Spinal cord (tissue), 10 donors: ENCODE data around the gene HIBCH. TPM values are rescaled to one million over a fixed set of nuclear protein-coding genes. Genes with fewer than 3 reads are reported as not detected.
"Not testable (repeated sequence)": the region's sequence is repeated elsewhere in the genome, so short reads cannot be mapped to it uniquely, and the experiment has no call there.

ENCODE experiments used
- DNase-seq, 6 donors: peaks; one replicate each; pipeline versions ENCODE4 v3.0.0 to v3.0.0-alpha.2; 2013 to 2015; ENCODE audit warnings: low spot score in 6 of 6, low read depth in 4 of 6
- H3K27ac ChIP-seq: one replicate; pipeline ENCODE4 v1.5.1; 2013; ENCODE audit warnings: low read depth, low read length, control low read depth
- H3K27me3 ChIP-seq: one replicate; pipeline ENCODE4 v1.6.1; 2013; ENCODE audit warnings: low read length; ENCODE audit not compliant: control insufficient read depth, insufficient read depth
- H3K36me3 ChIP-seq: one replicate; pipeline ENCODE4 v1.6.1; 2013; ENCODE audit warnings: low read length; ENCODE audit not compliant: control insufficient read depth, insufficient read depth
- H3K4me1 ChIP-seq: one replicate; pipeline ENCODE4 v1.6.1; 2013; ENCODE audit warnings: low read length; ENCODE audit not compliant: control insufficient read depth, insufficient read depth
- H3K4me3 ChIP-seq: one replicate; pipeline ENCODE4 v1.5.1; 2013; ENCODE audit warnings: low read depth, low read length, control low read depth
- H3K9me3 ChIP-seq: one replicate; pipeline ENCODE4 v1.6.1; 2013; ENCODE audit warnings: low read length; ENCODE audit not compliant: control insufficient read depth, insufficient read depth
- WGBS: methylation state at CpG from one replicate; pipeline ENCODE4 v1.1.5; 2013; ENCODE audit warnings: missing lambda C conversion rate; ENCODE audit not compliant: insufficient coverage; 5-methylcytosine and 5-hydroxymethylcytosine counted together
- polyA plus RNA-seq, 2 donors: library from polyadenylated mRNA; unstranded; fragments of 120-200 nt; gene quantifications; one replicate each; pipeline ENCODE4 v1.2.1, GENCODE V29; 2013; ENCODE audit not compliant: insufficient read length in 2 of 2
- total RNA-seq, 2 donors: library from RNA; depleted of rRNA in 1 of 2; stranded (reverse); fragments of 120-200 nt in 1 of 2; fragments of >200 nt in 1 of 2; gene quantifications; one replicate each; pipeline versions ENCODE4 v1.2.3 to v1.2.4, GENCODE V29; 2013 to 2014
- donor health status: healthy.

The HIBCH gene
- total and polyA plus RNA-seq, 4 donors: 39.5 to 56.0 (median 48.8) TPM

DNA sequence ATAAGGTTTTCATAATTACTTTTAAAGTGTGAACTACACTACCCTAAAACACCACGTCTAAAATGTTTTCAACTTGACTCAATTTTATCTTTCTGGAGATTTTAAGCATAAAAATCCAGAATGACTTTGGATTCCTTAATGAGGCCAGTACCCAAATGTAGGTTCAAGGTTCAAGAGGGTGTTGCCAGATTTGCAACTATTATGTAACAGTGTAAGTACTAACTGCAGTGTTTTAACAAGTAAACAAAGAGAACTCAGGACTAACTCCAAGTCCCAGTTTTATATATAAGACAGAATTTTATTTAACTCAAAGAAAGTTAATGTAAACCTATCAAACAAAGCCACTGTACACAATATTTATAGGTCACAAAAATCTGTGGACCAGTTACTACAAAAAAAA is 5.7 kb downstream of the HIBCH start:
- Histone ChIP-seq H3K4me1 (peaks cover 9% of the 10 kb centered on the region), H3K27me3 (no peaks in the 10 kb centered on the region), H3K9me3 (no peaks in the 10 kb centered on the region), H3K27ac (no peak overlapping the region), H3K36me3 (peaks cover 3% of the 10 kb centered on the region), H3K4me3 (no peak overlapping the region)
- no peak for DNase-seq
- no CpG with 5 or more reads among the region's 1 CpG for WGBS

DNA sequence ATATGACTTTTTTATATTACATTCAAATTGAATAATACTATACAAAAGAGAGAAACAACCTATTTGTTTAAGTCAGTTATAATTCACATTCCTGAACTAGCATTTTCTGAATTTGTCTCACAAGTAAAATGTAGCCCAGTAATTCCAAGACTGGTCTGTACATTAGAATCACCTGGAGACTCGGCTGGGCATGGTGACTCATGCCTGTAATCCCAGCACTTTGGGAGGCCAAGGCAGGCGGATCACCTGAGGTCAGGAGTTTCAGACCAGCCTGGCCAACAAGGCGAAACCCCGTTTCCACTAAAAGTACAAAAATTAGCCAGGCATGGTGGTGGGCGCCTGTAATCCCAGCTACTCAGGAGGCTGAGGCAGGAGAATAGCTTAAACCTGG is 7.0 kb downstream of the HIBCH start:
- DNase-seq, H3K9me3 ChIP-seq: not testable (repeated sequence)

DNA sequence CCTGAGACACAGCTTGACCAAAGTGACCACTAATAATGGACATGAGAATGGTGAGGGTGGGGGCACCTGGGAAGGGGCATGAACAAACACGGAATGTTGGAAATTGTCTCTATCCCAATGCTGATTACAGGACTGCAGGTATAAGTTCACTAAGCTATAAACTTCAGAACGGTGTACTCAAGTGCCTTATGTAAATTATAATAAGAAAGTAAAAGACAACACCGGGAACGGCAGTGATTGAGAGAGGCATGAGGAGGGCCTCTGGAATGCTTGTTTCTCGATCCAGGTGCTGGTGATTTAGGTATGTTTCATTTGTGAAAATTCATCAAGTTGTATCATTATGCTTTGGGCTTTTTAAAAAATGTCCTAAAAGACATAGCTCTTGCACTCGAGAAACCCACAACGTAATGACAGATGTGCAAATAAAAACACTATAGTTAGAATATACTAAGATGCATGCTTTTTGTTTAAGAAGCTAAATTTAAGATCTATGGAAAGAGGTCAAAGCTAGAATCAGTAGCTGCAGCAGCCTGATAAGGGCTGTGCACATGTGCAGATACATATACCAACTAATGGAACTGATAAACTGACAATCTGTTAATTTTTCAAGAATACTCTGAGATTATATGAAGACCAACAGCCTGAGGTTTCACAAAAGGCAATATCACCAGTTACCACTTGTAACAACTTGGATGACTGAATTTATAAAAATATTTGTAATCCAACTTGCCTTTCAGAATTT is 7.6 kb downstream of the HIBCH start:
- Histone ChIP-seq H3K4me1 (no peaks in the 10 kb centered on the region), H3K4me3 (no peak overlapping the region), H3K27me3 (no peaks in the 10 kb centered on the region), H3K9me3 (no peaks in the 10 kb centered on the region), H3K27ac (no peak overlapping the region), H3K36me3 (peaks cover 3% of the 10 kb centered on the region)
- DNase-seq: no peak
- no CpG with 5 or more reads among the region's 7 CpGs for WGBS

More for the DNA sequence above, 7.0 kb downstream of the HIBCH start:
- not testable (repeated sequence) for H3K4me3 ChIP-seq, H3K4me1 ChIP-seq, H3K27me3 ChIP-seq, H3K36me3 ChIP-seq, H3K27ac ChIP-seq
- WGBS: 100% methylated on average over 2 of the region's 5 CpGs

DNA sequence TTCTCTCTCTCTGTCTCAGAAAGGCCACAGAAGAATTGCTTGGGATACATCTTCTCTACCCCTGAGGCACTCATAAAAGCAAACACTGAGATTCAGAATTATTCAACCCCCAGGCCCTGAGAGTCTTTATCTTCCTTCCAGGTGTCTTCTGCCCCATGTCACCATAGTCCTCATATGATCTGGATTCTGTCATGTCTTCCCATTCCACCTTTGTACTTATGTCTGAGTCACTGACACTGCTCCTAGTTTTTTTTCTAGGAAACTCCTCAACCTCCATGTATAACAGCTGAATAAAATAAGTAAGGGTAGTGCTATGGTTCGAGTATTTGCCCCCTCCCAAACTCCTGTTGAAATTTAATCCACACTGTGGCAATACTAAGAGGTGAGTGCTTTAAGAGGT is 11.6 kb downstream of the HIBCH start:
- peaks cover 3% of the 10 kb centered on the region for H3K36me3 ChIP-seq
- no peak for DNase-seq
- no peak overlapping the region for H3K4me3 ChIP-seq
- no peaks in the 10 kb centered on the region for H3K9me3 ChIP-seq
- no peak overlapping the region for H3K27ac ChIP-seq
- H3K27me3 ChIP-seq: no peaks in the 10 kb centered on the region
- no CpG with 5 or more reads among the region's 1 CpG for WGBS
- no peaks in the 10 kb centered on the region for H3K4me1 ChIP-seq

DNA sequence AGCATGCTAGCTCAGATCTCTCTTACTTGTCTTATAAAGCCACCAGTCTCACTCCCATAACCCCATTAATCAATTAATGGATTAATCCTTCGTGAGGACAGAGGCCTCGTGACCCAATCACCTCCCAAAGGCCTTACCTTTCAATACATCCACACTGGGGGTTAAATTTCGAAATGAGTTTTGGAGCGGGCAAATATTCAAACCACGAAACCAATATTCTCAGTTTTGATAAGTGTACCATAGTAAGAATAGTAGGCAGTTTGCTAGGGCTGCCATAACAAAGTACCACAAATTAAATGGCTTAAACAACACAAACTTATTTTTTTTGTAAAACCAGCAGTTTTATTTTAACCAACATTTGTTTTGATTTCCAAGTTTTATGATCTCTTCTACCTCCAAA is 15.2 kb downstream of the HIBCH start:
- Histone ChIP-seq H3K36me3 (peaks cover under 1% of the 10 kb centered on the region), H3K4me3 (no peak overlapping the region), H3K27ac (no peak overlapping the region), H3K4me1 (no peaks in the 10 kb centered on the region), H3K27me3 (no peaks in the 10 kb centered on the region), H3K9me3 (no peaks in the 10 kb centered on the region)
- no peak for DNase-seq
- WGBS: 100% methylated on average over 1 of the region's 5 CpGs

DNA sequence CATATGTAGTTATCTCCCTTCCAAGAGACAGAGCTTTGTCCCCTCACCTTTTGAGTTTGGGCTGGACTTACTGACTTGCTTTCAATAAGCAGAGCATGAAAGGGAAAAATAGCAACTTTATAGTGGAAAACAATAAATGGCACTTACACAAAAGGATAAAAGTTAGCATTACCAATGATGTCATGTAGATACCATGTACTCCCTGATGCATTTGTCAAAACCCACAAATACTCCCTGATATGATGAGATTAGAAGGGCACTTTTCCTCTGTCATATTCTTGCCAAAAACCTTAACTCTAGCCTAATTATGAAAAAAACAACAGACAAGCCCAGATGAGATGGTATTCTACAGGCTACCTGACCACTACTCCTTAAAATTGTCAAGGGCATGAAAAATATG is 16.0 kb downstream of the HIBCH start:
- DNase-seq: no peak
- H3K9me3 ChIP-seq: no peaks in the 10 kb centered on the region
- H3K27me3 ChIP-seq: no peaks in the 10 kb centered on the region
- H3K4me1 ChIP-seq: no peaks in the 10 kb centered on the region
- H3K27ac ChIP-seq: no peak overlapping the region
- no peaks in the 10 kb centered on the region for H3K36me3 ChIP-seq
- H3K4me3 ChIP-seq: no peak overlapping the region

DNA sequence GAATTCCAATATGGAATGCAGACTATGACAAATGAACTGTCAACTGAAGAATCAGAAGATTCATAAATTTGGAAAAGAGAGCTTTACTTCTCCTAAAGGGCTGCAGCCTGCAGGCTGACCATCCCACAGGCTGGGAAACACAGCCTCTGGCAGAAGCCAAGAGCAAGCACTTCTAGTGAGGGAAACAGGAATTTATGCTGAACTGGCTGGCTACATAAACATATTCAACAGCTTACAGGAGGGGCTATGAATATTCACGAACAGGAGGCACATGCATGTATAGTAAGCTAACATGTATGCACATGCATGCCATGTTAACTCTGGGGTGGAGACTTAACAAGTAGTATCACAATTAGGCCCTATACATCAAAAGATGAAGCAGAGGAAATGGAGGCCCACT is 17.6 kb downstream of the HIBCH start:
- Histone ChIP-seq H3K27ac (no peak overlapping the region), H3K9me3 (no peaks in the 10 kb centered on the region), H3K36me3 (no peaks in the 10 kb centered on the region), H3K4me1 (no peaks in the 10 kb centered on the region), H3K4me3 (no peak overlapping the region), H3K27me3 (no peaks in the 10 kb centered on the region)
- DNase-seq: no peak
- WGBS: no CpG with 5 or more reads among the region's 1 CpG

DNA sequence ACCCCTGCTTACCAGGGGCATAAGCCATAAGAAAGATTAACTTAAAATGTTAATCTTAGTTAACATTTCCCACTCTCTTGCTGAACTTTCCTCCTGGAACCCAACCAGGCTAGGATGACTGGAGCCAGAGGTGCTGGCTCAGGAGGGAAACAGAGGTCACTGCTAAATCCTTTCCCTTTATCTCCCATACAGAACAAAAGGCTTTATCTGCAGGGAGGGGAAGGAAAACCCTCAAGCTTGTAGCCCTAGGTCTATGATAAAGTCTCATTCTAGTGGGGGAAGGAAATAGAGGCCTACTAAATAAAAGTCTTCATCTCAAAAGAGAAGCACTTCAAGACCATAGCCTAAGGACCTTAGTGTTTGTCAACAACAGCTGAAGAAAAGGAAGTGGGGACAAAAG is 18.6 kb downstream of the HIBCH start:
- Histone ChIP-seq H3K36me3 (peaks cover 3% of the 10 kb centered on the region), H3K27ac (no peak overlapping the region), H3K27me3 (no peaks in the 10 kb centered on the region), H3K9me3 (no peaks in the 10 kb centered on the region), H3K4me3 (no peak overlapping the region), H3K4me1 (no peaks in the 10 kb centered on the region)
- no peak for DNase-seq

DNA sequence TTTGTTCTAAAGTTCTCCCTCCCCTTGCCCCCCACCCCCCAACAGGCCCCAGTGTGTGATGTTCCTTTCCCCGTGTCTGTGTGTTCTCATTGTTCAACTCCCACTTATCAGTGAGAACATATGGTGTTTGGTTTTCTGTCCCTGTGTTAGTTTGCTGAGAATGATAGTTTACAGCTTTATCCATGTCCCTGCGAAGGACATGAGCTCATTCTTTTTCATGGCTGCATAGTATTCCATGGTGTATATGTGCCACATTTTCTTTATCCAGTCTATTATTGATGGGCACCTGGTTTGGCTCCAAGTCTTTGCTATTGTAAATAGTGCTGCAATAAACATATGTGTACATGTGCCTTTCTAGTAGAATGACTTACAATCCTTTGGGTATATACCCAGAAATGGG is 21.7 kb downstream of the HIBCH start:
- not testable (repeated sequence) for H3K9me3 ChIP-seq, H3K27ac ChIP-seq, H3K4me3 ChIP-seq, H3K36me3 ChIP-seq, H3K27me3 ChIP-seq, H3K4me1 ChIP-seq, DNase-seq
- WGBS: no CpG with 5 or more reads among the region's 2 CpGs

DNA sequence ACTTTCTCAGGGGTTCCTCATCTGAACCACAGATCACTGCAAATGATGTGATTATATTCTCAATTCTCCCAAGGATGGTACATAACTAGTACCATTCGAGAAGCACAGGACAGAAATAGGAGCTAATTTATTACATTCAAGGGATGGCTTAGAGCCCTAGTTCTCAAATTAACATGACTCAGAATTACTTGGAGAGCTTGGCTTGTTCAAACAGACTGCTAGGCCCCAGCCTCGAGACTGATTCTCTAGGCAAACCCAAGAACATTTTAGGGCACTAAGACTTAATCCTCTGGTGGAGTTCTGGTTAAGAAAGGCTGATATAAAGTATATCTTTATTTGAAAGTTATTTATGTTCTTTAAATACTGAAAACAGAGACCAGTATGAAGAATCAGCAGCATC is 35.8 kb downstream of the HIBCH start:
- no peak for DNase-seq
- no CpG with 5 or more reads among the region's 2 CpGs for WGBS
- no peaks in the 10 kb centered on the region for H3K27me3 ChIP-seq
- peaks cover 5% of the 10 kb centered on the region for H3K4me1 ChIP-seq
- no peaks in the 10 kb centered on the region for H3K9me3 ChIP-seq
- H3K36me3 ChIP-seq: peaks cover 8% of the 10 kb centered on the region
- no peak overlapping the region for H3K4me3 ChIP-seq
- H3K27ac ChIP-seq: no peak overlapping the region
